PC-9 (cell line): ENCODE data around the gene CRYGN.

ENCODE experiments used
- EZH2 ChIP-seq: fragments of 200-600 bp; sonication (generic); IDR thresholded peaks from 2 replicates; pipeline ENCODE4 v1.8.0; 2017; ENCODE audit warnings: antibody characterized with exemption, low read depth
- TF ChIP-seq, protein P1 (sequence below): fragments of 200-600 bp; sonication (generic); conservative IDR thresholded peaks from 2 replicates; pipeline ENCODE4 v1.6.1; 2017; ENCODE audit warnings: mixed run types, antibody characterized with exemption, mild to moderate bottlenecking, moderate library complexity

DNA sequence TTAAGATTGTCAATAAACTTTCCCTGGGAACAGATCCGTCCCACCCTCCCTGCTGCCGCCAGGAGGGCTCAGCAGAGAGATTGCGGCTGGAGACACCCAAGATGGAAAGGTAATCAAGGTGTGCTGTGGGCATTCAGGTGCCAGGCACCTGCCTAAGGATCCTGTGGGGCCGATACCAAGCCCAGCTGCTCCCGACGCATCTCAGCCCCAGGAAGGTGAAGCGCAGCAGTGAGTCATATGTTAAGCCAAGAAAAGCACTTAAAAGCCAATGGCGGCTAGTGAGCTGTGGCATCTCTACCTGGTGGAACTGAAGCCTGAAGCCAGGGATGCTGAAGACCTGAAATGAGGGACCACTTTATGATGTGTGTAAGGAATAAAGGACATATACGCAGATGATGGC lies 36.2 kb downstream of the CRYGN start:
- TF ChIP-seq EZH2 = no peak
- TF ChIP-seq, protein P1, sequence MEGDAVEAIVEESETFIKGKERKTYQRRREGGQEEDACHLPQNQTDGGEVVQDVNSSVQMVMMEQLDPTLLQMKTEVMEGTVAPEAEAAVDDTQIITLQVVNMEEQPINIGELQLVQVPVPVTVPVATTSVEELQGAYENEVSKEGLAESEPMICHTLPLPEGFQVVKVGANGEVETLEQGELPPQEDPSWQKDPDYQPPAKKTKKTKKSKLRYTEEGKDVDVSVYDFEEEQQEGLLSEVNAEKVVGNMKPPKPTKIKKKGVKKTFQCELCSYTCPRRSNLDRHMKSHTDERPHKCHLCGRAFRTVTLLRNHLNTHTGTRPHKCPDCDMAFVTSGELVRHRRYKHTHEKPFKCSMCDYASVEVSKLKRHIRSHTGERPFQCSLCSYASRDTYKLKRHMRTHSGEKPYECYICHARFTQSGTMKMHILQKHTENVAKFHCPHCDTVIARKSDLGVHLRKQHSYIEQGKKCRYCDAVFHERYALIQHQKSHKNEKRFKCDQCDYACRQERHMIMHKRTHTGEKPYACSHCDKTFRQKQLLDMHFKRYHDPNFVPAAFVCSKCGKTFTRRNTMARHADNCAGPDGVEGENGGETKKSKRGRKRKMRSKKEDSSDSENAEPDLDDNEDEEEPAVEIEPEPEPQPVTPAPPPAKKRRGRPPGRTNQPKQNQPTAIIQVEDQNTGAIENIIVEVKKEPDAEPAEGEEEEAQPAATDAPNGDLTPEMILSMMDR = no peak
